ENCODE data around the gene CYB5R2. TPM values are rescaled to one million over a fixed set of nuclear protein-coding genes. Genes with fewer than 3 reads are reported as not detected.

CYB5R2 gene
- polyA plus RNA-seq, 2 of the 4 experiments (the other 2 are of a cell fraction) = 2.4 to 6.3 TPM

DNA sequence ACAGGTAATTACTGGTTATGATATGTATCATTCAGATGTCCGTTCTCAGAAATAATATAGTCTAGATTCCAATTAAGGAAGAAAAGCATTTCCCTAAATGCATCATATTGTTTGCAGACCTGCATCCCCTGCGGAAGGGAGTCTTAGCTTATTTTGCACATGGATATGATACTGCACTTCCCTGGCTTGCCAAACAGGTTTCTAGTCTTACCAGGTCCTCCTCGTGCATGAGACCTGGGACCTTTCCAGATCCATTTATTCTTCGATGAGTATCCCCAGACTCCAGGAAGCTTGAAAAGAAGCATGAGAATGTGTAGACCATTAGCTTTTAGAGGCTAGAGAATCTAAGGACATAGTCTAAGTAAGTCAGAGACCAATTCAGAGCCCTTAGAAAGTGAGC is 30.6 kb downstream of the CYB5R2 start (continued):
- TF ChIP-seq BCL3 (IDR thresholded peaks at IDR 0.05) (no peak), PBX3 (IDR thresholded peaks at IDR 0.05) (no peak), E2F6 (IDR thresholded peaks at IDR 0.05; ENCODE audit: borderline replicate concordance, low read depth) (no peak)
- TF ChIP-seq, protein P1, sequence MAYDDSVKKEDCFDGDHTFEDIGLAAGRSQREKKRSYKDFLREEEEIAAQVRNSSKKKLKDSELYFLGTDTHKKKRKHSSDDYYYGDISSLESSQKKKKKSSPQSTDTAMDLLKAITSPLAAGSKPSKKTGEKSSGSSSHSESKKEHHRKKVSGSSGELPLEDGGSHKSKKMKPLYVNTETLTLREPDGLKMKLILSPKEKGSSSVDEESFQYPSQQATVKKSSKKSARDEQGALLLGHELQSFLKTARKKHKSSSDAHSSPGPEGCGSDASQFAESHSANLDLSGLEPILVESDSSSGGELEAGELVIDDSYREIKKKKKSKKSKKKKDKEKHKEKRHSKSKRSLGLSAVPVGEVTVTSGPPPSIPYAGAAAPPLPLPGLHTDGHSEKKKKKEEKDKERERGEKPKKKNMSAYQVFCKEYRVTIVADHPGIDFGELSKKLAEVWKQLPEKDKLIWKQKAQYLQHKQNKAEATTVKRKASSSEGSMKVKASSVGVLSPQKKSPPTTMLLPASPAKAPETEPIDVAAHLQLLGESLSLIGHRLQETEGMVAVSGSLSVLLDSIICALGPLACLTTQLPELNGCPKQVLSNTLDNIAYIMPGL (CRISPR knock-in tag; IDR thresholded peaks at IDR 0.05; ENCODE audit: borderline replicate concordance) = no peak

GRCh38 chr11:7640816-7641215 is 32.5 kb downstream of the CYB5R2 start:
- Histone ChIP-seq H3K4me2 (no peak overlapping the region), H3K4me1 (no peaks in the 10 kb centered on the region), H3K4me3 (no peak overlapping the region), H3K9me3 (no peaks in the 10 kb centered on the region), H3K27ac (no peak overlapping the region)
- TF ChIP-seq ZC3H11A (IDR thresholded peaks at IDR 0.05) (no peak), PHF8 (IDR thresholded peaks at IDR 0.05; ENCODE audit: borderline replicate concordance, low read depth) (no peak), ESRRA (IDR thresholded peaks at IDR 0.05; ENCODE audit: borderline replicate concordance, low read length) (no peak), TFCP2L1 (CRISPR knock-in tag; IDR thresholded peaks at IDR 0.05) (no peak), BHLHE40 (IDR thresholded peaks at IDR 0.05; ENCODE audit: low read depth, low read length) (no peak), CHD4 (IDR thresholded peaks at IDR 0.05; ENCODE audit: borderline replicate concordance) (no peak), CBX8 (IDR thresholded peaks at IDR 0.05) (no peak), REST (IDR thresholded peaks at IDR 0.05) (no peak)
- CTCF ChIA-PET = interaction anchor here (1.9 to 2.7 kb wide), 2 partner anchors 24 to 69 kb away, joined by 7 to 15 read pairs; no protein-coding TSS in a partner anchor
- ATAC-seq (no peak), DNase-seq (ENCODE audit: low read depth in 1 of 2, low spot score in 1 of 2) (no peak), FAIRE-seq (no peak)
- POLR2A ChIA-PET = no interaction called here
- WGBS (ENCODE audit: missing lambda C conversion rate) = 77% methylated on average over 6 of the region's 6 CpGs

DNA sequence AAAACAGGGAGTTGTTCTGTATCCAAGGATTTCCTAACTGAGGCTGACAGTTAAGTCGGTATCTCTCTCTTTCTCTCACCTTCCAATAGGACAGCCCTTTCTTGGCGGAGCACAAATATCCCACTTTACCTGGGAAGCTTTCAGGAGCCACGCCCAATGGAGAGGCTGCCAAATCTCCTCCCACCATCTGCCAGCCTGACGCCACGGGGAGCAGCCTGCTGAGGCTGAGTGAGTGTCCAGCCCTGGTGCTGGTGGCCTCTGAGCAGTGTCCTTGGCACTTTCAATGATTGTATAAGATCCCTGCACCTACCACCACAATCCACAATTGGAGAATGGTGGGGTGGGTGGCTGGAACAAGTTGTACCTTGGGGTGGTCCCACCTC is 33.7 kb downstream of the CYB5R2 start:
- TF ChIP-seq BHLHE40 (IDR thresholded peaks at IDR 0.05; ENCODE audit: low read depth, low read length) (no peak), RFX5 (IDR thresholded peaks at IDR 0.05) (no peak), PBX3 (IDR thresholded peaks at IDR 0.05) (no peak), NPAS2 (CRISPR knock-in tag; IDR thresholded peaks at IDR 0.05; ENCODE audit: borderline replicate concordance) (no peak), MYC (IDR thresholded peaks at IDR 0.05; ENCODE audit: borderline replicate concordance, low read length) (no peak), E2F6 (IDR thresholded peaks at IDR 0.05; ENCODE audit: borderline replicate concordance, low read depth) (no peak), HES2 (IDR thresholded peaks at IDR 0.05) (no peak), EP300 (IDR thresholded peaks at IDR 0.05) (no peak), ATOH8 (CRISPR knock-in tag; IDR thresholded peaks at IDR 0.05; ENCODE audit: low read depth) (no peak)
- H3K27ac ChIP-seq = no peak overlapping the region
- H3K4me2 ChIP-seq = no peak overlapping the region
- WGBS (ENCODE audit: missing lambda C conversion rate) = 71% methylated on average over 5 of the region's 5 CpGs
- ChIA-PET POLR2A (no interaction called here), CTCF (interaction anchor here (1.0 to 2.7 kb wide), 7 partner anchors 10 to 126 kb away, joined by 3 to 15 read pairs (median 6); partner anchors contain the start of gene PPFIBP2)
- DNase-seq (ENCODE audit: low read depth in 1 of 2, low spot score in 1 of 2) = no peak
- H3K4me1 ChIP-seq = no peaks in the 10 kb centered on the region
- no peaks in the 10 kb centered on the region for H3K9me3 ChIP-seq
- no peak for FAIRE-seq
- no peak for ATAC-seq
- no peak overlapping the region for H3K4me3 ChIP-seq

Measured in A549 (cell line).